Activated CD8-positive, alpha-beta memory T cell treated with anti-CD3 and anti-CD28 coated beads, Interleukin-2, amount 50 U/mL, for 24 hours (primary cell): ENCODE data around the gene P2RY13.

Experiments
- DNase-seq: peaks from one replicate; pipeline ENCODE4 v3.0.0-alpha.2; 2020; ENCODE audit errors: extremely low read depth

Gene P2RY13

GRCh38 chr3:151329363-151329762 lies at the start of gene P2RY13:
Gene P2RY13 (minus strand): TSS chr3:151329549. CDS start chr3:151329528, 21 bp downstream.
- DNase-seq, result no peak

GRCh38 chr3:151377768-151378385 lies 48.5 kb upstream of the P2RY13 start:
- no peak for DNase-seq

GRCh38 chr3:151372063-151372820 lies 42.9 kb upstream of the P2RY13 start:
- no peak for DNase-seq

DNA sequence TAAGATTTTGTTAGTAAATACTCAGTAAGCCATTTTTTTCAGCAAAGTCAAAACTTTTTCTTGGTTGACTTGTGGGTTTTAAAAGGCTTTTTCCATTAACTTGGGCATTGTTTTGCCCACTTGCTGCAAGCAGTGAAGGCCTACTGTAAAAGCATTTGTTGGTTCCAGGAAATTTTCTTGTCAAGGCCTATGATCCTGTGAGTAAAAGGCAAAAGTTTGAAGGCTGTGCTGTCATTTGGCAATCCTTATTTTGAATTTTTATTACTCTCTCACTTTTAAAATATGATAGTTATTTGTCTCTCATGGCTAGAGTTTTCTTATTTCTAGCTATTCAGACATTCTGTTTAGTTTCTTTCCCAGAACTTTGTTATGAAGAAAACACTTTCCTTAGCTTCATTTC lies 42.2 kb upstream of the P2RY13 start:
- no peak for DNase-seq

DNA sequence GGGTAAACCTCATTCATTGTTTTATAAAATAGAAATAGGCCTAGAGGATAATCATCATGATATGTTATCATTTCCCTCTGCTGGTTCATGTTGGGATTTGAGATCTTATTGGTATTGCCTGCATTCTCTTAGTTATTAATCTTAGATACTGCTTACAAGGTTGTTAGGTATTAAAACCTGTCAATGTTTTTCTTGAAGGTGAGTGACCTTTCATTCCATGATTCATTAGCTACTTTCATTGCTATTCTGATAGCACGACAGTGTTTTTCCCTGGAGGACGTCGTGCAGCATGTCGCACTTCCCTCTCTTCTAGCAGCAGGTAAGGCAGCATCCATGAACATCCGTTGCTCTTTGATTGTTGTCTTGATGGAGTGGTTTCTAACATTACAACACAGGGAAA lies 38.1 kb upstream of the P2RY13 start:
- DNase-seq, result no peak

DNA sequence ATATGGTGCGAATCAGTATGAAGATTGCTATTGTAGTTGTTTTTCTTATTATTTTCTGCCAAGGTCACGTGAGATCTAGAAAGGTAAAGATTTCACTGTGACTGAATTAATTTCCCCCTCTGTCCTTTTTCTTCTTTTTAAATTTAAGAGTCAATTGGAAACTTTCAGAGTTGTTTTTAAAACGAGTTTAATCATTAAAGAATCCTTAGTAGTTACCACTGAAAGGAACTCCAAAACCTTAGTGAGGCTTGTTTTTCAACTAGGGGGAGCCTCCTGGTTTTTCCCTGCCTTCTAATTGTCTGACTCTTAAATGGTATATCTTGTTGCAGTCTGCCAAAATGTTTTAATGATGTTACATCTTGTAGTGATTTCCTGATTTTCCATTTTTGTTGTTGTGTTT lies 37.6 kb upstream of the P2RY13 start:
- DNase-seq, result no peak

GRCh38 chr3:151362751-151363174 lies 33.4 kb upstream of the P2RY13 start:
- no peak for DNase-seq

- no peak for DNase-seq
Measured at GRCh38 chr3:151357463-151357850, 28.1 kb upstream of the P2RY13 start.

GRCh38 chr3:151356794-151357462 lies 27.6 kb upstream of the P2RY13 start:
- no peak for DNase-seq

- DNase-seq, result no peak
Measured at GRCh38 chr3:151351648-151352047, 22.3 kb upstream of the P2RY13 start.

DNA sequence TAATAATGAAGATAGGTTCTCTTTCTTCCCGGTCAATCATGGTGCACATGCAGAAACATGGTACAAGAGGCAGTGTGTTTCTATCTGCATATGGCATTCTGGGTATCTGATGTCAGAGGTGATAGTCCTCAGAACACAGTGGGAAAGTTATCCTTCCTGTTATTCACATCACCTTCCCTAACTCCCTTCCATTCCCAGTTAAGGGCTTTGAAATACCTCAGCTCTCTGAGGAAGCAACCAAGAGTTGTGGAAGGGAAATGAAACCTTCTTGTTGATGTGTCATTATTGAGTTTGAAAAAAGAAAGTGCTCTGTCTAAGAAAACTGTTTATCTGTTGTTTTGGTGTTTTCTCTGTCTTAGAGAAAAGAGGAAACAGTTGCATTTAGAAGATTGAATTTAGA lies 21.9 kb upstream of the P2RY13 start:
- no peak for DNase-seq

GRCh38 chr3:151350656-151351055 lies 21.3 kb upstream of the P2RY13 start:
- no peak for DNase-seq

DNA sequence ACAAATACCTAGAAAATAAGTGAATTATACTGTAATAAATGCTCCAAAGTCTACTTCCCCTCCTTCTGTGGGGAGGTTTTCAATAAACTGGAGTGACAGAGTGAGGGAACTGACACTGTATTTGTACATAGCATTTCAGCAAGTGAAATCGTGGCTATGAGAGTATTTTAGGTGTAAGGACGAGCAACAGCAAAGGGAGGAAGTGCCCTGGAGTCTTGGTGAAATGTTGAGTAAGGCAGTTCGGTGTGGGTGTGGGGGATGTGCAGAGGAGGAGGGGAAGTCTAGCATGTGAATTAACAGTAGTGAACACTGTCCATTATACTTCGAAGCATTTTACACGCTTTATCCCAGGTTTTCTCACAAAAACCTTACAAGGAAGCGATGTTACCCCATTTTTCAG lies 18.1 kb upstream of the P2RY13 start:
- no peak for DNase-seq

- no peak for DNase-seq
Measured at GRCh38 chr3:151346292-151346691, 16.9 kb upstream of the P2RY13 start.

- DNase-seq, result no peak
Measured at GRCh38 chr3:151345859-151346258, 16.5 kb upstream of the P2RY13 start.

DNA sequence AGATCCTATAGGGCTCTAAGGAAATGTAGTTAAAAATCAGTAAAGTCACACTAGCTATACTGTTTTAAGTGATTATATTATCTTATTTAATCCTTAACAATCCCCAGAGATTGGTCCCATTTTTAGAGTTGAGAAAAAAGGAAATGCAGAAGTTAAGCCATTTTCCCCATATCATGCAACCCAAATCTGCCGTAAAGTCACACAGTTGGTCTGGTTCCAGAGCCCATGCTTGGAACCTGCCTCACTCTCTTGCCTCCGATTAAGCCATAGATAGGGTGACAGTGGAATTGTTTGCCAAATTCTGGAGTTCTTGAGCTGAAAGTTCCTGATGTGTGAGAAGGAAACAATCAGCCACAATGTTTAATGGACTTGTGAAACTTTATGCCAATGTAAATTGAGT lies 2.3 kb upstream of the P2RY13 start:
- no peak for DNase-seq

DNA sequence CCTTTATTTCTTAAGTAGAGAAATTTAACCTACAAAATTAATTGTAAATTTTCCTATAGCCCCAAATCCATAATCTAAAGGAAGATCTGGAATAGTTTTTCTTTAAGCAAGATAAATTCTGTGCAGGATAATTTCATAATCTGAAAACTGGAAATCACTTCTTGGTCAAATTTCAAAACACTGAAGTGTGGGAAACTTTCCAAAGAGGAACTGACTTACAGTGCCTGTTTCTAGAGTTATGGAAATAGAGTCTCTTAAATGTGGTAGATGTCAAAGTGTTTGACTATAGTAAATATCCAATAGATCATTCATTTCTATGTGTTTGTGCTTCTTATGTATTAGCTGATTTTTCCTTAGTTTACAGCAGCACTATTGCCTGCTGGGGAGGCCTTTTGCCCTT lies 1.6 kb upstream of the P2RY13 start:
- no peak for DNase-seq

DNA sequence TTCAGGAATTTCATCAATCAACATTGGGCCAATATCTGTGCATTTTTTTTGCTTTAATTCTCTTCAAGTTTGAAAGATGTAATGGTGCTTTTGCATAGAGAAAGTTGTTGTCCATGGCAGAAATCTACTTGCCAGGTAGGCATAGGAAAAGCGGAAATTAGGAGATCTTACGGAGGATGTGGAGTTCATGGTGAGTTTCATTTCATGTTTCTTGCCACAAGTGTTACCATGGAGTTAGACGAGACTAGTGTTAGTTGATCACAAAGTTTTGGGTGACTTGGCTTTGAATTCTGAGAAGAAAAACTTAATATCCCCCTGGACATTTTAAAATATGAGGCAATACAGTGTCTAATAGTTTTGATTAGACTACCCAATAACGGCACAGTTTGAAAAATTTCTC lies 1.0 kb upstream of the P2RY13 start:
- no peak for DNase-seq

DNA sequence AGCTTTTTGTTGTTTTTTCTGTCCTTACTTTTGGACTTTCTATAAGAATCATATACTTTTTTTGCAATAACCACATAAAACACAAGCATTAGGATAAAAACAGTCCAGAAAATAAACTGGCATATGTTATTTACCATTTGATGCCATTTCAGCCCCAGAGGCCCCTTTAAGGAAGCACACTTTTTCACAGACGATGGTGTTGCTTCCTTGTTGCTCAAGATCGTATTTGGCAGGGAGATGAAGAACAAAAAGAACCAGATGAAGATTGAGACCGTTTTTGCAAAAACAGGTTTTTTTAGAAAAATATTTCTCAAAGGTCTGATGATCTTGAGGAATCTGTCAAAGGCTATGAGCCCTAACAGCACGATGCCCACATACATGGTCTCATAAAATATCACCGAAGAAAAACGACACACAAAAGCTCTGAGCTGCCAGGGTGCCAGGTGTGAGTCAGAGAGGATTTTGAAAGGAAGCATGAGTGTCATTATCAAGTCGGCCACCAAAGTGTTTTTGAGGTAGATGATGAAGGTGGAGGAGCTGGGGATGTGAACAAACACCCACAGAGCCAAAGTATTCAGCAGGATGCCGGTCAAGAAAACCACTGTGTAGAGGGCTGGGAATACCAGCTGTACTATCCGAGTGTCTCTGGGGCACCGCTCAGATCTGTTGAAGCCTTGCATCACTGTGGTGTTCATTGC lies 902 bp downstream of the P2RY13 start:
- no peak for DNase-seq

- DNase-seq, result no peak
Measured at GRCh38 chr3:151327571-151328198, 1.7 kb downstream of the P2RY13 start.

- no peak for DNase-seq
Measured at GRCh38 chr3:151322511-151322910, 6.8 kb downstream of the P2RY13 start.

DNA sequence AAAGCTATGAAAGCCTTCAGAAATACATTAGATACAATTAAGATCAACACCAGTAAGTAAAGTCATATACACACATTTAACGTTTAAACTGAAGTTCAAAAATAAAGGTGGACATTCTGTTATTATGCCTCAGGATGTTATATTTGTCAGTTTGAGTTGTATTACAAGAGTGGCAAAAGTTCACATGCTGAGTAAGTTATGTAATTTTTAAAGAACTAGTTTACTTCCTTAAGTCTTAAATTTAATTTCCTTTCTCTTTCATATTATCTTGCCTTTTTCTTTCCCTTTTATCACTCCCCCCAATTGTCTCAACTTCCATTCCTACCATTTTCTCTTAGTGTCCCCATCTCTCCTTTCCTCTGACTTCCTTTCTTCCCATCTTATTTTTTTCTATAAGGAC lies 7.8 kb downstream of the P2RY13 start:
- no peak for DNase-seq
